IPS-15b (cell line): ENCODE measurements around the gene GNA15.

ENCODE experiments used
- H3K27me3 ChIP-seq: one replicate; pipeline ENCODE4 v1.6.1; 2013; ENCODE audit warnings: low read length; ENCODE audit not compliant: control insufficient read depth, insufficient read depth
- H3K36me3 ChIP-seq: one replicate; pipeline ENCODE4 v1.6.1; 2013; ENCODE audit warnings: low read length; ENCODE audit not compliant: control insufficient read depth, insufficient read depth
- H3K4me1 ChIP-seq: one replicate; pipeline ENCODE4 v1.6.1; 2013; ENCODE audit warnings: mild to moderate bottlenecking, low read length; ENCODE audit not compliant: control insufficient read depth, insufficient read depth
- H3K4me3 ChIP-seq: one replicate; pipeline ENCODE4 v1.5.1; 2013; ENCODE audit warnings: low read depth, low read length
- H3K9ac ChIP-seq: one replicate; pipeline ENCODE4 v1.6.1; 2013; ENCODE audit warnings: low read depth, mild to moderate bottlenecking, low read length
- H3K9me3 ChIP-seq: one replicate; pipeline ENCODE4 v1.6.1; 2013; ENCODE audit warnings: mild to moderate bottlenecking, low read length; ENCODE audit not compliant: control insufficient read depth, insufficient read depth

The GNA15 gene

GRCh38 chr19:3110126-3110825 is 25.6 kb upstream of the GNA15 start:
- H3K27me3 ChIP-seq: no peaks in the 10 kb centered on the region
- H3K9ac ChIP-seq: no peak overlapping the region
- H3K4me3 ChIP-seq: no peak overlapping the region
- H3K4me1 ChIP-seq: peaks cover 2% of the 10 kb centered on the region
- H3K9me3 ChIP-seq: no peaks in the 10 kb centered on the region
- peaks cover 7% of the 10 kb centered on the region for H3K36me3 ChIP-seq

GRCh38 chr19:3111586-3112247 is 24.1 kb upstream of the GNA15 start:
- Histone ChIP-seq H3K9ac (peak overlapping the region; percentile 24), H3K36me3 (peaks cover 7% of the 10 kb centered on the region), H3K4me3 (no peak overlapping the region), H3K4me1 (peaks cover 2% of the 10 kb centered on the region), H3K9me3 (no peaks in the 10 kb centered on the region), H3K27me3 (no peaks in the 10 kb centered on the region)

GRCh38 chr19:3112375-3113099 is 23.3 kb upstream of the GNA15 start:
- Histone ChIP-seq H3K4me3 (no peak overlapping the region), H3K4me1 (peaks cover 2% of the 10 kb centered on the region), H3K27me3 (no peaks in the 10 kb centered on the region), H3K9me3 (no peaks in the 10 kb centered on the region), H3K9ac (no peak overlapping the region), H3K36me3 (peaks cover 7% of the 10 kb centered on the region)

GRCh38 chr19:3113100-3114017 is 22.5 kb upstream of the GNA15 start:
- peaks cover 10% of the 10 kb centered on the region for H3K36me3 ChIP-seq
- H3K9me3 ChIP-seq: no peaks in the 10 kb centered on the region
- no peak overlapping the region for H3K4me3 ChIP-seq
- H3K27me3 ChIP-seq: no peaks in the 10 kb centered on the region
- H3K9ac ChIP-seq: no peak overlapping the region
- peaks cover 2% of the 10 kb centered on the region for H3K4me1 ChIP-seq

- Histone ChIP-seq H3K9me3 (no peaks in the 10 kb centered on the region), H3K4me1 (peaks cover 2% of the 10 kb centered on the region)
Observed at GRCh38 chr19:3114018-3114726, 21.7 kb upstream of the GNA15 start.

GRCh38 chr19:3114811-3115210 is 21.0 kb upstream of the GNA15 start:
- no peak overlapping the region for H3K4me3 ChIP-seq
- H3K9me3 ChIP-seq: no peaks in the 10 kb centered on the region
- no peak overlapping the region for H3K9ac ChIP-seq
- H3K36me3 ChIP-seq: peaks cover 15% of the 10 kb centered on the region
- H3K27me3 ChIP-seq: no peaks in the 10 kb centered on the region
- H3K4me1 ChIP-seq: peaks cover 2% of the 10 kb centered on the region

More at GRCh38 chr19:3114018-3114726, 21.7 kb upstream of the GNA15 start:
- Histone ChIP-seq H3K4me3 (no peak overlapping the region), H3K9ac (no peak overlapping the region), H3K36me3 (peaks cover 12% of the 10 kb centered on the region), H3K27me3 (no peaks in the 10 kb centered on the region)

GRCh38 chr19:3115411-3115810 is 20.4 kb upstream of the GNA15 start:
- peaks cover 2% of the 10 kb centered on the region for H3K4me1 ChIP-seq
- H3K9ac ChIP-seq: no peak overlapping the region

GRCh38 chr19:3115916-3116602 is 19.8 kb upstream of the GNA15 start:
- Histone ChIP-seq H3K27me3 (no peaks in the 10 kb centered on the region), H3K9me3 (no peaks in the 10 kb centered on the region), H3K4me1 (peaks cover 2% of the 10 kb centered on the region), H3K36me3 (peaks cover 18% of the 10 kb centered on the region), H3K9ac (no peak overlapping the region), H3K4me3 (no peak overlapping the region)

More at GRCh38 chr19:3115411-3115810, 20.4 kb upstream of the GNA15 start:
- Histone ChIP-seq H3K36me3 (peaks cover 15% of the 10 kb centered on the region), H3K9me3 (no peaks in the 10 kb centered on the region), H3K4me3 (no peak overlapping the region), H3K27me3 (no peaks in the 10 kb centered on the region)

- Histone ChIP-seq H3K36me3 (peaks cover 18% of the 10 kb centered on the region), H3K9ac (no peak overlapping the region), H3K27me3 (no peaks in the 10 kb centered on the region), H3K4me1 (peaks cover 2% of the 10 kb centered on the region), H3K9me3 (no peaks in the 10 kb centered on the region), H3K4me3 (no peak overlapping the region)
Observed at GRCh38 chr19:3116621-3117020, 19.2 kb upstream of the GNA15 start.

- H3K27me3 ChIP-seq: no peaks in the 10 kb centered on the region
- H3K36me3 ChIP-seq: peaks cover 20% of the 10 kb centered on the region
- H3K4me1 ChIP-seq: no peaks in the 10 kb centered on the region
- no peaks in the 10 kb centered on the region for H3K9me3 ChIP-seq
- no peak overlapping the region for H3K9ac ChIP-seq
- H3K4me3 ChIP-seq: no peak overlapping the region
Observed at GRCh38 chr19:3117716-3118115, 18.1 kb upstream of the GNA15 start.
